ENCODE results near the gene C1QTNF1. TPM values are rescaled to one million over a fixed set of nuclear protein-coding genes. Genes with fewer than 3 reads are reported as not detected.

The C1QTNF1 gene
- total and polyA plus RNA-seq, 4 donors, result 7.4 to 84.5 (median 30.0) TPM

DNA sequence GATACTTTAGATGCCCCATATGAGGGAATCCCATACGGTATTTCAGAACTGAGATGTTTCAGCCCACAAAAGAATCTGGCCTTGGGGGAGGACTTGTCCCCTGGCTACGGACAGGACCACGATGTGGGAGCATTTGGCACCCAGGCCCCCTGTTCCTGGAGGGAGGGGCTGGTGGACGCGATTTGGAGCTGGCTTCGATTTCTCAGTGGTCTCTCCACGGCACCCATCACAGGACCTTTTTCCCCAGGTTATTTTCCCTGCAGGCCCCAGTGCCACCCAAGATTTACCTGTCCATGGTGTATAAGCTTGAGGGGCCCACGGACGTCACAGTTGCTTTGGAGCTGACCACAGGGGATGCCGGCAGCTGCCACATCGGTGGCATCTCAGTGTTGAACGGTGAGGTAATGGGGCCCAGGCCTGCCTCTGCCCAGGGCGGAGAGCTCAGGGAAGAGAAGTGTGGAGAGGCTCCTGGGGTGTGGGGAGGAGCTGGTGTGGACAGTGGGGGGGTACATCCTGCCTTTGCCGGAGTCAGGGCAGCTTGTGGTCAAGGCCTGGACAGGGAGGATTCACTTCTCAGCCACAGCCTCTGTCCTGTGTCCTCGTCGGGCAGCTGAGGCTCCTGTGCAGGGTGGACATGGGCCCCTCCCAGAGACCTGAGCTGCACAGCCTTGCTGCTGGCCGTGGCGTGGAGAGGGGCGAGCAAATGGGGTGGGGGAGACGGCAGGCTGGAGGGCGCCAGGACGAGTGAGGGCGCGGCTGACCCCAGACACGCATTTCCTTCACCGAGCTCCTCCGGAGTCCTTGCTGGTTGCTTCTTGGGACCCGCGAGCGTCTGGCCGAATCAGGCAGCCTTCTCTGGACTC is 60.6 kb downstream of the C1QTNF1 start:
- no peak for TF ChIP-seq CTCF (IDR thresholded peaks at IDR 0.05; ENCODE audit: control extremely low read depth, extremely low read depth)
- Histone ChIP-seq H3K9me3 (ENCODE audit: control insufficient read depth in 4 of 4, insufficient read depth in 3 of 4, low read length in 3 of 4) (no peaks in the 10 kb centered on the region), H3K4me3 (no peak overlapping the region), H3K9ac (ENCODE audit: insufficient read depth in 1 of 2, low read length in 2 of 2) (no peak overlapping the region), H3K27ac (ENCODE audit: low read depth in 1 of 2, low read length in 1 of 2) (no peak overlapping the region), H3K27me3 (ENCODE audit: control insufficient read depth in 3 of 3, insufficient read depth in 3 of 3, low read length in 2 of 3) (no peaks in the 10 kb centered on the region), H3K4me1 (ENCODE audit: control insufficient read depth in 5 of 5, insufficient read depth in 5 of 5, low read length in 5 of 5) (no peaks in the 10 kb centered on the region), H3K36me3 (ENCODE audit: control insufficient read depth in 4 of 4, insufficient read depth in 4 of 4, low read length in 4 of 4) (peaks cover 3 to 57% (median 23%) of the 10 kb centered on the region in 4 donors)
- no peak for DNase-seq
- WGBS, 2 donors, result 94 to 95% methylated on average over 31 of the region's 31 CpGs
- ATAC-seq (ENCODE audit: insufficient read depth, low FRiP score), result no peak

GRCh38 chr17:79085154-79085920 is 61.4 kb downstream of the C1QTNF1 start:
- WGBS, 2 donors, result 92 to 93% methylated on average over 29 to 30 of the region's 30 CpGs
- Histone ChIP-seq H3K9me3 (ENCODE audit: control insufficient read depth in 4 of 4, insufficient read depth in 3 of 4, low read length in 3 of 4) (no peaks in the 10 kb centered on the region), H3K9ac (ENCODE audit: insufficient read depth in 1 of 2, low read length in 2 of 2) (no peak overlapping the region), H3K27me3 (ENCODE audit: control insufficient read depth in 3 of 3, insufficient read depth in 3 of 3, low read length in 2 of 3) (no peaks in the 10 kb centered on the region), H3K4me3 (no peak overlapping the region), H3K36me3 (ENCODE audit: control insufficient read depth in 4 of 4, insufficient read depth in 4 of 4, low read length in 4 of 4) (peaks cover 2 to 52% (median 20%) of the 10 kb centered on the region in 4 donors), H3K4me1 (ENCODE audit: control insufficient read depth in 5 of 5, insufficient read depth in 5 of 5, low read length in 5 of 5) (no peaks in the 10 kb centered on the region), H3K27ac (ENCODE audit: low read depth in 1 of 2, low read length in 1 of 2) (no peak overlapping the region)
- DNase-seq (no peak), ATAC-seq (ENCODE audit: insufficient read depth, low FRiP score) (no peak)
- TF ChIP-seq CTCF (IDR thresholded peaks at IDR 0.05; ENCODE audit: control extremely low read depth, extremely low read depth), result no peak

DNA sequence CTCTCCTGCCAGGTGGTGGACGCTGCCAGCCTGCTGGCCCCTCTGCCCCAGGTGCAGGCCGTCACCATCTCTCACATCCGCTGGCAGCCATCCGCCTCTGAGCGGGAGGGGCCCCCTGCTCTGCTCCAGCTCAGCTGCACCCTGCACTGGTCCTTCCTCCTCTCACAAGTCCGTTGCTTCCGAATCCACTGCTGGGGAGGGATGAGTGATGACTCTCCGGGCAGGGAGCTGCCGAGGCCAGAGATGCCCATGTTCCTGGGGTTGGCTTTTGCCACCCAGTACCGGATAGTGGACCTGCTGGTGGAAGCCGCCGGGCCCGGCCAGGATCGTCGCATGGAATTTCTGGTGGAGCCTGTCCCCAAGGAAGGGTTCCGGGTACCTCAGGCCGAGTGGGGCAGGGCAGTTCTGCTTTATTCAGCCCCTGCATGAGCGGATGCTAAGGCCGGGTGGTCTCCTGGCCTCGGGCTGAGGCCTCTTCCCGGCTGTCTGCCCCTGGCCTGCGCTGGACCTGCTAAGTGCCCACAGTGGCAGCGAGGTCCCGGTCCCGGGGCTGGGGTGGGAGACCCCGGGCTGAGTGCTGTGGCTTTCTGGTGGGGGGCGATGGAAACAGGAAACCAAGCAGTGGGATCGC is 62.1 kb downstream of the C1QTNF1 start:
- 92 to 94% methylated on average over 27 to 28 of the region's 28 CpGs for WGBS, 2 donors
- Histone ChIP-seq H3K27ac (ENCODE audit: low read depth in 1 of 2, low read length in 1 of 2) (no peak overlapping the region), H3K36me3 (ENCODE audit: control insufficient read depth in 4 of 4, insufficient read depth in 4 of 4, low read length in 4 of 4) (peaks cover 0 to 45% (median 18%) of the 10 kb centered on the region in 4 donors), H3K27me3 (ENCODE audit: control insufficient read depth in 3 of 3, insufficient read depth in 3 of 3, low read length in 2 of 3) (no peaks in the 10 kb centered on the region), H3K9me3 (ENCODE audit: control insufficient read depth in 4 of 4, insufficient read depth in 3 of 4, low read length in 3 of 4) (no peaks in the 10 kb centered on the region), H3K4me1 (ENCODE audit: control insufficient read depth in 5 of 5, insufficient read depth in 5 of 5, low read length in 5 of 5) (no peaks in the 10 kb centered on the region), H3K9ac (ENCODE audit: insufficient read depth in 1 of 2, low read length in 2 of 2) (no peak overlapping the region), H3K4me3 (no peak overlapping the region)
- ATAC-seq (ENCODE audit: insufficient read depth, low FRiP score) (no peak), DNase-seq (no peak)
- TF ChIP-seq CTCF (IDR thresholded peaks at IDR 0.05; ENCODE audit: control extremely low read depth, extremely low read depth), result no peak
